A673 (cell line): ENCODE results near the gene TFAP2C. TPM values are rescaled to one million over a fixed set of nuclear protein-coding genes. Genes with fewer than 3 reads are reported as not detected.

Source experiments
- BruUV-seq: library from RNA; stranded (reverse); fragments of 400-500 nt; replicated peaks from 2 replicates; lab custom pipeline; 2021; lab: Mats Ljungman, UMichigan
- CTCF ChIA-PET: fragments of 300-600 bp; sonication (Branson Sonifier 250); formaldehyde crosslinking; loops from one replicate; lab custom pipeline; 2022; ENCODE audit warnings: antibody characterized with exemption; lab: Charles Lee
- POLR2A ChIA-PET: fragments of 300-600 bp; sonication (Branson Sonifier 250); formaldehyde crosslinking; loops from one replicate; lab custom pipeline; 2022; ENCODE audit warnings: antibody characterized with exemption; ENCODE audit not compliant: low non-redundant PET; lab: Charles Lee
- DNase-seq: peaks from one replicate; pipeline ENCODE4 v3.0.0-alpha.2; 2015; ENCODE audit warnings: low spot score
- H3K27ac ChIP-seq: fragments of 200-600 bp; sonication (generic); 2 replicates; pipeline ENCODE4 v1.5.1; 2016; ENCODE audit warnings: mixed run types, low read depth, mild to moderate bottlenecking, mixed read lengths, antibody characterized with exemption, low read length; ENCODE audit not compliant: poor library complexity, severe bottlenecking
- H3K27me3 ChIP-seq: fragments of 200-600 bp; sonication (generic); replicated peaks from 2 replicates; pipeline ENCODE4 v1.6.1; 2017; ENCODE audit warnings: mixed run types, low read depth, mild to moderate bottlenecking, mixed read lengths, antibody characterized with exemption, low read length; ENCODE audit not compliant: insufficient read depth, poor library complexity
- H3K36me3 ChIP-seq: fragments of 200-600 bp; sonication (generic); 2 replicates; pipeline ENCODE4 v1.6.1; 2016; ENCODE audit warnings: mixed run types, mild to moderate bottlenecking, mixed read lengths, antibody characterized with exemption, low read length; ENCODE audit not compliant: insufficient read depth, poor library complexity, severe bottlenecking
- H3K4me1 ChIP-seq: fragments of 200-600 bp; sonication (generic); 2 replicates; pipeline ENCODE4 v1.6.1; 2017; ENCODE audit warnings: mixed run types, mild to moderate bottlenecking, mixed read lengths, antibody characterized with exemption, low read length; ENCODE audit not compliant: insufficient read depth, poor library complexity, severe bottlenecking
- H3K4me3 ChIP-seq: fragments of 200-600 bp; sonication (generic); 2 replicates; pipeline ENCODE4 v1.5.1; 2016; ENCODE audit warnings: low read depth, mixed run types, mild to moderate bottlenecking, mixed read lengths, low read length; ENCODE audit not compliant: poor library complexity, severe bottlenecking
- H3K9me3 ChIP-seq: fragments of 200-600 bp; sonication (generic); 2 replicates; pipeline ENCODE4 v1.6.1; 2016; ENCODE audit warnings: mixed run types, low read depth, mild to moderate bottlenecking, mixed read lengths, antibody characterized with exemption, low read length; ENCODE audit not compliant: poor library complexity, severe bottlenecking
- EZH2 ChIP-seq: fragments of 200-600 bp; sonication (generic); IDR thresholded peaks from 2 replicates; pipeline ENCODE4 v1.6.1; 2017; ENCODE audit warnings: borderline replicate concordance, low read depth, mild to moderate bottlenecking, mixed read lengths, antibody characterized with exemption, low read length; ENCODE audit not compliant: poor library complexity, severe bottlenecking
- intact Hi-C: fragments of 100-400 bp; cut with micrococcal nuclease; formaldehyde crosslinking; loops from one replicate; pipeline ENCODE4 v1.10.0; 2022; ENCODE audit not compliant: unreplicated experiment
- total RNA-seq: library from RNA; stranded (reverse); gene quantifications from 2 replicates; pipeline ENCODE4 v1.2.3, GENCODE V29; 2021
- TF ChIP-seq, protein P1 (sequence below): fragments of 300-800, 200-600 bp; sonication (generic); conservative IDR thresholded peaks from 2 replicates; pipeline ENCODE4 v1.5.1; 2017; ENCODE audit warnings: low read depth, mild to moderate bottlenecking, antibody characterized with exemption, low read length, moderate library complexity, mixed read lengths

The TFAP2C gene
- total RNA-seq, 1 experiment from 2014 or later: 0.11 TPM

DNA sequence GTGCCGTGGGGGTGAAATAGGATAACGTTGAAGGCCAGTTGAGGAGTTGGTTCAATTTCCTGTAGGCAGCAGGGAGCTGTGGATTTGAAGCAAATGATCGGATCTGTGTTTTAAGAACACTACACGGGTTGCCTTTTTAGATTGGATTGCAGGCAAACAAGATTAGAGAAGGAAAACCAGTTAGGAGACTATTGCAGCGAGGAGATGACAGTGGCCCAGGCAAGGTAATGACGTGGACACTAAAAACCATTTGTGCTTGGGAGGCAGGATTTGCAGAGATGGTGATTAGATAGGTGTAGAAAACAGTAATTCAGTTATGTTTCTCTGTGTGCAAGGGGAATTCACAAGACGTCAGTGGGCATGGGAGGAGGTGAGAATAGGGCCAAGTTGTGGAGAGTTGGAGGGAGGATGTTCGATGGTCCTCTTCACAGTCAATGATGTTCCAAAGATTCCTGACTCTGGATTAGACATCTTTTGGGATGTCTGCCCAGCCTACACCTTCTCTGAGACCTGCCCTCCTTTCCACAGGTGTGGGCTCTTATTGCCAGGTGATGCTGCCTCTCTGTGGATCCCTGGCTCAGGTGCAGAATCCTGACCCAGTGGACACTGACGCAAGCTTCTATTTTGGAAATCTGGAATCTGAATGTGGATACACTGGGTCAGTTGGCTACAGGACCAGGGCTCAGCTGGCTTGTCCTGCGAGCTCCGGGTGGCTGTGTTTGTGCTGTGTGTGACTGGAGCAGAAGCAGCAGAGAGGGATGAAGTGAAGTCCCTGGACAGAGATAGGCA, 54.2 kb downstream of the TFAP2C start:
- no peak for TF ChIP-seq EZH2
- TF ChIP-seq, protein P1, sequence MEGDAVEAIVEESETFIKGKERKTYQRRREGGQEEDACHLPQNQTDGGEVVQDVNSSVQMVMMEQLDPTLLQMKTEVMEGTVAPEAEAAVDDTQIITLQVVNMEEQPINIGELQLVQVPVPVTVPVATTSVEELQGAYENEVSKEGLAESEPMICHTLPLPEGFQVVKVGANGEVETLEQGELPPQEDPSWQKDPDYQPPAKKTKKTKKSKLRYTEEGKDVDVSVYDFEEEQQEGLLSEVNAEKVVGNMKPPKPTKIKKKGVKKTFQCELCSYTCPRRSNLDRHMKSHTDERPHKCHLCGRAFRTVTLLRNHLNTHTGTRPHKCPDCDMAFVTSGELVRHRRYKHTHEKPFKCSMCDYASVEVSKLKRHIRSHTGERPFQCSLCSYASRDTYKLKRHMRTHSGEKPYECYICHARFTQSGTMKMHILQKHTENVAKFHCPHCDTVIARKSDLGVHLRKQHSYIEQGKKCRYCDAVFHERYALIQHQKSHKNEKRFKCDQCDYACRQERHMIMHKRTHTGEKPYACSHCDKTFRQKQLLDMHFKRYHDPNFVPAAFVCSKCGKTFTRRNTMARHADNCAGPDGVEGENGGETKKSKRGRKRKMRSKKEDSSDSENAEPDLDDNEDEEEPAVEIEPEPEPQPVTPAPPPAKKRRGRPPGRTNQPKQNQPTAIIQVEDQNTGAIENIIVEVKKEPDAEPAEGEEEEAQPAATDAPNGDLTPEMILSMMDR: no peak
- Histone ChIP-seq H3K4me1 (no peaks in the 10 kb centered on the region), H3K4me3 (no peak overlapping the region), H3K9me3 (no peaks in the 10 kb centered on the region), H3K27ac (no peak overlapping the region), H3K36me3 (no peaks in the 10 kb centered on the region), H3K27me3 (peaks cover 4% of the 10 kb centered on the region)
- intact Hi-C loops: no loop called here
- ChIA-PET CTCF (no interaction called here), POLR2A (no interaction called here)
- no TSS peak for BruUV-seq
- DNase-seq: no peak

DNA sequence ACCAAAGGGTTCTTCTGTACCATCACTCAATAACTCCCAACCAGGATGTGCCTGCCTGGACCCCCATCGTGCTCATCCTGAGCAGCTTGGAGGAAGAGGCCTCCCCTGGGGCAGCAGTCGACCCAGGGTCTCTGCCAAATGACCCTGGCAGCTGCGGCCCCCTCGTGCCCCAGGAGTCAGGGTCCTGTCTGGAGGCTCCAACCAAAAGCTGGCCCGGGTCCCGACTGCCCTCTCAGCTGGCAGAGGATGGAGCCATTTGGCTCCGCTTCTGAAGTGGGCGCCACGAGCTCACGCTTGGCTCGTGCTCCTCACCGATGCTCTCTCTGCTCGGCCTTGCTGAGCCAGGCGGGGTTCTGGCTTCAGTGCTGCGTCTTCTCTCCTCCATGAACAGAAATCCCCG, 56.8 kb downstream of the TFAP2C start:
- TF ChIP-seq, protein P1: no peak
- no peak for TF ChIP-seq EZH2
- CTCF ChIA-PET: no interaction called here
- intact Hi-C loops: no loop called here
- no peaks in the 10 kb centered on the region for H3K9me3 ChIP-seq
- peaks cover 4% of the 10 kb centered on the region for H3K27me3 ChIP-seq
- BruUV-seq: no TSS peak
- POLR2A ChIA-PET: no interaction called here
- no peak for DNase-seq
- no peak overlapping the region for H3K4me3 ChIP-seq
- H3K27ac ChIP-seq: no peak overlapping the region
- H3K36me3 ChIP-seq: no peaks in the 10 kb centered on the region
- no peaks in the 10 kb centered on the region for H3K4me1 ChIP-seq

DNA sequence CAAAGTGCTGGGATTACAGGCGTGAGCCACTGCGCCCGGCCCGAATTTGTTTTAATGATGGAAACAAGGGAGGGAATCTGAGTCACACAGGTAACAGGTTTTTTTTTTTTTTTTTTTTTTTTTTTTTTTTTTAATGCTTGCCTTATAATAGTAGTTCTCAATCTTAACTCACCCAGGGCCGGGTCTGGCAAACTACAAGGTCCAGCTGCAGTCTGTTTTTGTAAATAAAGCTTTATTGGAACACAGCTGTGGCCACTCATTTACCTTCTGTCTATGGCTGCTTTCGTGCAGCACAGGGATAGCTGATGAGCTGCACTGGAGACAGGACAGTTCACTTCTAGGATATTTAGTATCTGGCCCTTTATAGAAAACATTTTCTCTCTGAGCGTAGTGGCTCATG, 58.0 kb downstream of the TFAP2C start:
- CTCF ChIA-PET: no interaction called here
- BruUV-seq: no TSS peak
- TF ChIP-seq, protein P1: no peak
- H3K4me1 ChIP-seq: no peaks in the 10 kb centered on the region
- H3K4me3 ChIP-seq: no peak overlapping the region
- intact Hi-C loops: no loop called here
- POLR2A ChIA-PET: no interaction called here
- H3K9me3 ChIP-seq: no peaks in the 10 kb centered on the region
- H3K27ac ChIP-seq: no peak overlapping the region
- peaks cover 4% of the 10 kb centered on the region for H3K27me3 ChIP-seq
- no peaks in the 10 kb centered on the region for H3K36me3 ChIP-seq
- DNase-seq: no peak
